ENCODE data around the gene SEMA3G. TPM values are rescaled to one million over a fixed set of nuclear protein-coding genes. Genes with fewer than 3 reads are reported as not detected.

The SEMA3G gene
- total and polyA plus RNA-seq, 2 experiments from 2014 or later: 0.47 to 2.5 TPM

GRCh38 chr3:52456169-52456799 is 11.4 kb upstream of the SEMA3G start:
- Histone ChIP-seq H4K20me1 (replicated peaks; ENCODE audit: insufficient read depth) (peaks cover 28% of the 10 kb centered on the region), H3K9me2 (ENCODE audit: insufficient read depth) (no peaks in the 10 kb centered on the region), H3K79me2 (replicated peaks; ENCODE audit: insufficient read depth) (peaks cover 40% of the 10 kb centered on the region), H3K27me3 (ENCODE audit: insufficient read depth) (no peaks in the 10 kb centered on the region), H3K4me1 (ENCODE audit: insufficient read depth) (peaks cover 20% of the 10 kb centered on the region; the same call in 1 of the 2 replicates), H3K4me3 (peak overlapping the region; percentile 94), H3F3A (replicated peaks; ENCODE audit: low read depth) (no peaks in the 10 kb centered on the region; the same call in 1 of the 2 replicates), H3K36me3 (ENCODE audit: insufficient read depth) (peaks cover 25% of the 10 kb centered on the region; the same call in 1 of the 2 replicates), H3K4me2 (peak overlapping the region; percentile 91), H3K27ac (ENCODE audit: low read depth) (no peak overlapping the region), H2AFZ (0 out of 2 replicates have a peak overlapping the region, but pooled peaks have one; percentile 40)
- peaks cover 34% of the 10 kb centered on the region for H3K4me1 Mint-ChIP-seq
- H3K27me3 Mint-ChIP-seq (ENCODE audit: insufficient read depth, low read depth, poor library complexity): peaks cover 7% of the 10 kb centered on the region
- peak; percentile 48 for ATAC-seq
- H3K4me3 Mint-ChIP-seq: peak overlapping the region; percentile 88
- H3K27ac Mint-ChIP-seq: peak overlapping the region; percentile 90
- peak; percentile 59 for DNase-seq (ENCODE audit: low spot score)
- 0 out of 2 replicates have a peak, but pooled peaks have one; percentile 19 for TF ChIP-seq POLR2AphosphoS5 (IDR thresholded peaks at IDR 0.05; ENCODE audit: low read depth)
- TF ChIP-seq ZNF331 (CRISPR knock-in tag; IDR thresholded peaks at IDR 0.05; ENCODE audit: low read depth): no peak
- H3K9me3 Mint-ChIP-seq: no peaks in the 10 kb centered on the region
- H3K36me3 Mint-ChIP-seq (ENCODE audit: low read depth): peaks cover 40% of the 10 kb centered on the region

- Mint-ChIP-seq H3K27me3 (ENCODE audit: insufficient read depth, low read depth, poor library complexity) (peaks cover 10% of the 10 kb centered on the region), H3K4me3 (peak within 1 kb of the TSS; percentile 88), H3K27ac (peak within 1 kb of the TSS; percentile 90), H3K36me3 (ENCODE audit: low read depth) (peaks cover 34% of the 10 kb centered on the region), H3K9me3 (no peaks in the 10 kb centered on the region), H3K4me1 (peaks cover 34% of the 10 kb centered on the region)
- Histone ChIP-seq H3K36me3 (ENCODE audit: insufficient read depth) (peaks cover 25% of the 10 kb centered on the region; the same call in 1 of the 2 replicates), H3K79me2 (replicated peaks; ENCODE audit: insufficient read depth) (peaks cover 34% of the 10 kb centered on the region), H3K4me2 (peak within 1 kb of the TSS; percentile 91), H3K4me1 (ENCODE audit: insufficient read depth) (peaks cover 20% of the 10 kb centered on the region; the same call in 1 of the 2 replicates), H3K9me2 (ENCODE audit: insufficient read depth) (no peaks in the 10 kb centered on the region), H3K27ac (ENCODE audit: low read depth) (no peak within 1 kb of the TSS), H3K4me3 (peak within 1 kb of the TSS; percentile 94), H4K20me1 (replicated peaks; ENCODE audit: insufficient read depth) (peaks cover 25% of the 10 kb centered on the region), H3K27me3 (ENCODE audit: insufficient read depth) (no peaks in the 10 kb centered on the region), H2AFZ (peak within 1 kb of the TSS; percentile 96), H3F3A (replicated peaks; ENCODE audit: low read depth) (no peaks in the 10 kb centered on the region; the same call in 1 of the 2 replicates)
- peak; percentile 93 for DNase-seq (ENCODE audit: low spot score)
- ATAC-seq: peak; percentile 57
- no peak for TF ChIP-seq ETS1 (IDR thresholded peaks at IDR 0.05)
- TF ChIP-seq JUNB (IDR thresholded peaks at IDR 0.05; ENCODE audit: unreplicated experiment): no peak
- TF ChIP-seq REST (IDR thresholded peaks at IDR 0.05; ENCODE audit: unreplicated experiment): no peak
- no peak for TF ChIP-seq EZH2phosphoT487 (IDR thresholded peaks at IDR 0.05; ENCODE audit: unreplicated experiment)
- TF ChIP-seq CREB1 (CRISPR knock-in tag; IDR thresholded peaks at IDR 0.05; ENCODE audit: low read depth): 0 out of 2 replicates have a peak, but pooled peaks have one; percentile 16
- TF ChIP-seq NANOG (IDR thresholded peaks at IDR 0.05; ENCODE audit: borderline replicate concordance): no peak
Measured at GRCh38 chr3:52455283-52456168, 10.6 kb upstream of the SEMA3G start, which contains the start of gene NISCH. TSS of gene NISCH (plus strand) at chr3:52455604. CDS start at chr3:52455642, 38 bp downstream.

All from GM23338 (cell line).